HEK293 (cell line): Measurements from ENCODE around the gene DCLK1.

ENCODE experiments used
- CTCF ChIP-seq: fragments of 450-650 bp; formaldehyde crosslinking; IDR thresholded peaks from 2 replicates; pipeline ENCODE4 v1.5.1; 2016; ENCODE audit warnings: missing biosample characterization, missing genetic modification characterization
- GLIS1 ChIP-seq: fragments of 450-650 bp; formaldehyde crosslinking; IDR thresholded peaks from 2 replicates; pipeline ENCODE4 v1.5.1; 2016; ENCODE audit warnings: missing biosample characterization, missing genetic modification characterization
- TCF7L2 ChIP-seq: IDR thresholded peaks from 2 replicates; pipeline ENCODE4 v1.6.1; 2011; ENCODE audit warnings: low read depth, mild to moderate bottlenecking, inconsistent platforms, low read length, moderate library complexity, borderline replicate concordance
- YY1 ChIP-seq: fragments of 450-650 bp; formaldehyde crosslinking; IDR thresholded peaks from 2 replicates; pipeline ENCODE4 v1.5.1; 2018; ENCODE audit warnings: missing biosample characterization, missing genetic modification characterization
- ZNF184 ChIP-seq: fragments of 450-650 bp; IDR thresholded peaks from 2 replicates; pipeline ENCODE4 v1.5.1; 2018; ENCODE audit warnings: missing biosample characterization, mild to moderate bottlenecking, missing genetic modification characterization
- ZNF768 ChIP-seq: fragments of 450-650 bp; formaldehyde crosslinking; IDR thresholded peaks from 2 replicates; pipeline ENCODE4 v1.5.1; 2018; ENCODE audit warnings: missing biosample characterization, mild to moderate bottlenecking, missing genetic modification characterization
- TF ChIP-seq, protein P1 (sequence below): fragments of 450-650 bp; formaldehyde crosslinking; IDR thresholded peaks from 2 replicates; pipeline ENCODE4 v1.5.1; 2016; ENCODE audit warnings: missing biosample characterization, missing genetic modification characterization
- TF ChIP-seq, protein P2 (sequence below): fragments of 450-650 bp; formaldehyde crosslinking; IDR thresholded peaks from 2 replicates; pipeline ENCODE4 v1.5.1; 2017; ENCODE audit warnings: missing biosample characterization, missing genetic modification characterization

DNA sequence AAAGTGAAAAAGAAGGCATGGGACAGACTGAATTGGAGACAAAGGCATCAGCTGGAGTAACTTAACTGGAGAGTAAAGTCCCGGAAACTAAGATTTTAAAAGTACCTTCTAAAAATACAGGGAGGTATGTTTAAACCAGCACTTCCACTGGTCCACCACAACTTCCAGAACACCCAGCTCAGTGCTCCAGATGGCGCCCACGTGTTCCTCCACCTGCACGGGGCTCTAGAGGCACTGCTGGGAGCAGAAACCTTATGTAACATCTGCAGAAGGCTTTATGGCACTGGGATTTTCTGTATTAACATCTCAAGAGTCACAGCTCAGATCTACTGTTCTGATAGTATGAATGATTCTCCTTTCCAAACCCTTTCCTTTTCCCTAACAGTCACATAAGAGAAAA is 252.1 kb downstream of the DCLK1 start:
- no peak for TF ChIP-seq GLIS1
- TF ChIP-seq TCF7L2: no peak
- no peak for TF ChIP-seq ZNF184 (tag by site-specific recombination)
- TF ChIP-seq, protein P1, sequence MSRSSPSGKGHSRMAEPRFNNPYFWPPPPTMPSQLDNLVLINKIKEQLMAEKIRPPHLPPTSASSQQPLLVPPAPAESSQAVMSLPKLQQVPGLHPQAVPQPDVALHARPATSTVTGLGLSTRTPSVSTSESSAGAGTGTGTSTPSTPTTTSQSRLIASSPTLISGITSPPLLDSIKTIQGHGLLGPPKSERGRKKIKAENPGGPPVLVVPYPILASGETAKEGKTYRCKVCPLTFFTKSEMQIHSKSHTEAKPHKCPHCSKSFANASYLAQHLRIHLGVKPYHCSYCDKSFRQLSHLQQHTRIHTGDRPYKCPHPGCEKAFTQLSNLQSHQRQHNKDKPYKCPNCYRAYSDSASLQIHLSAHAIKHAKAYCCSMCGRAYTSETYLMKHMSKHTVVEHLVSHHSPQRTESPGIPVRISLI (tag by site-specific recombination): no peak
- no peak for TF ChIP-seq CTCF (tag by site-specific recombination)
- no peak for TF ChIP-seq ZNF768 (tag by site-specific recombination)
- no peak for TF ChIP-seq YY1
- TF ChIP-seq, protein P2, sequence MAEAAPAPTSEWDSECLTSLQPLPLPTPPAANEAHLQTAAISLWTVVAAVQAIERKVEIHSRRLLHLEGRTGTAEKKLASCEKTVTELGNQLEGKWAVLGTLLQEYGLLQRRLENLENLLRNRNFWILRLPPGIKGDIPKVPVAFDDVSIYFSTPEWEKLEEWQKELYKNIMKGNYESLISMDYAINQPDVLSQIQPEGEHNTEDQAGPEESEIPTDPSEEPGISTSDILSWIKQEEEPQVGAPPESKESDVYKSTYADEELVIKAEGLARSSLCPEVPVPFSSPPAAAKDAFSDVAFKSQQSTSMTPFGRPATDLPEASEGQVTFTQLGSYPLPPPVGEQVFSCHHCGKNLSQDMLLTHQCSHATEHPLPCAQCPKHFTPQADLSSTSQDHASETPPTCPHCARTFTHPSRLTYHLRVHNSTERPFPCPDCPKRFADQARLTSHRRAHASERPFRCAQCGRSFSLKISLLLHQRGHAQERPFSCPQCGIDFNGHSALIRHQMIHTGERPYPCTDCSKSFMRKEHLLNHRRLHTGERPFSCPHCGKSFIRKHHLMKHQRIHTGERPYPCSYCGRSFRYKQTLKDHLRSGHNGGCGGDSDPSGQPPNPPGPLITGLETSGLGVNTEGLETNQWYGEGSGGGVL: no peak
